Dermis blood vessel endothelial cell (primary cell): ENCODE results near the gene UPP1. TPM values are rescaled to one million over a fixed set of nuclear protein-coding genes. Genes with fewer than 3 reads are reported as not detected.
A peak's percentile ranks its signal among the peaks of the same experiment; 100 is the strongest.
"Not testable (repeated sequence)": the region's sequence is repeated elsewhere in the genome, so short reads cannot be mapped to it uniquely, and the experiment has no call there.

Experiments used
- DNase-seq: peaks from one replicate; pipeline ENCODE4 v3.0.0; 2010
- total RNA-seq: library from RNA; depleted of rRNA; stranded (reverse); fragments of >200 nt; gene quantifications from 2 replicates; pipeline ENCODE4 v1.2.3, GENCODE V29; 2014

UPP1 gene
- total RNA-seq, 1 donor from 2014 or later: 30.3 TPM

DNA sequence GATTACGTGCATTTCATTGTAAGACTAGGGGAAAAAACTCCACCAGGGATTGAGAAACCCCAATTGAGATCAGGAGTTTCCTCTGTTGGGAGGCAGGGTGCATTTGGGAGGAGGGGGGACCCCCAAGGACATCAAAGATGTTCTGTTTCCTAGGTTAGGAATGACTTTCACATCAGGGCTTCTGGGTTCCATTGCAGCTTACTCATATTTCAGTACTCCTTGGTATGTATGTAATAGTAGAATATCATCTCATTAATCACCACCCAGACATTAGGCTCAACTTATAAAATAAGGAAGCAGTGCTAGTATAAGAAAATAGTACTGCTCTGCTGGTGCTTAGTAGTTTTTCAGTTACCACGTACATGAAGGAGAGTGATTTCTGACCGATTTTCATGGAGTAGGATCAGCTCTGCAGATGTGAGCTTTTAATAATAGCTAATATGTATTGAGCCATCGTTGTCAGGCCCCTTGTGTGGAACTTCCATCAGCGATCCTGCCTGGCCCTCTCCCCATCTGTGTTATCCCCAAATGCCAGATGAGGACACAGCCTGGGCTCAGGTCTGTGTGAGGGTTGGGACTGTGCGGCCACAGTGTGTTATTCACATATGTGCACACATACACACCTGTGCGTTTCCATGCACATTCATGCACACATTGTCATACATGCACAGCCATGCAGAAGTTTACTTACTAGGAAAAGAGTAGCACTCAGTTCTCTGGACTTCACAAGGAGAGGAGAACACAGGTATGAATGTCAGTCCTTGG, 23.5 kb downstream of the UPP1 start:
- DNase-seq: no peak

- no peak for DNase-seq
Observed at GRCh38 chr7:48113275-48113674, 24.2 kb downstream of the UPP1 start.

DNA sequence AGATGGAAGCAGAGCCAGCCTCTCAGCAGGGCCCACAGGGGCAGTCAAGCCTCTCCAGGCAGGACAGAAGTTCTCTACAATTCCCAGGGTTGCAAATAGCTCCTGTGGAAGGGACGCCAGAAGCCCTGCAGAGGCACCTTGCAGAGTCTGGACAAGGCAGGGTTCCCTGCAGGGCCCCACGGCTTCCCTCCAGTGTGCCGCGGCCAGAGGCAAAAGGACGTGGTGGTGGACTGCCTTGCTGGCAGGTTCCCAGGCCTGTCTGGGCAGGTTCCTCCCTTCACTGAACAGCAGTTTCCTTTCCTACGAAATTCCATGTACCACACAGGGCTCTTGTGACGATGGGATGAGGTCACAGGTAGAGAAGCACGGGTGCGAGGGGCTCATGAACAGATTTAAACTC, 25.1 kb downstream of the UPP1 start:
- no peak for DNase-seq

GRCh38 chr7:48114589-48114988, 25.5 kb downstream of the UPP1 start:
- DNase-seq: no peak

DNA sequence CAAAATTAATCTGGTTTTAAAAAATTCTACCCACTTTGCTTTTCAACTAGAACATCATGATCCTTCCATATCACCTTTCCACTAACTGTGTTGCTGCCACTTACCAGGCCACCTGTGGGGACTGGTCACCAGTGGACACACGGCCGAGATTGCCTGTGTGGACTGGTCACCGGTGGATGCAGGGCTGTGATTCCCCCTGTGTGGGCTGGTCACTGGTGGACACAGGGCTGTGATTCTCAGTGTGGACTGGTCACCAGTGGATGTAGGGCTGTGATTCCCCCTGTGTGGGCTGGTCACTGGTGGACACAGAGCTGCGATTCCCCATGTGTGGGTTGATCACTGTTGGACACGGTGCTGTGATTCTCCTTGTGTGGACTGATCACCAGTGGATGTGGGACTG, 27.0 kb downstream of the UPP1 start:
- DNase-seq: no peak

GRCh38 chr7:48118041-48118440, 29.0 kb downstream of the UPP1 start:
- DNase-seq: no peak

DNA sequence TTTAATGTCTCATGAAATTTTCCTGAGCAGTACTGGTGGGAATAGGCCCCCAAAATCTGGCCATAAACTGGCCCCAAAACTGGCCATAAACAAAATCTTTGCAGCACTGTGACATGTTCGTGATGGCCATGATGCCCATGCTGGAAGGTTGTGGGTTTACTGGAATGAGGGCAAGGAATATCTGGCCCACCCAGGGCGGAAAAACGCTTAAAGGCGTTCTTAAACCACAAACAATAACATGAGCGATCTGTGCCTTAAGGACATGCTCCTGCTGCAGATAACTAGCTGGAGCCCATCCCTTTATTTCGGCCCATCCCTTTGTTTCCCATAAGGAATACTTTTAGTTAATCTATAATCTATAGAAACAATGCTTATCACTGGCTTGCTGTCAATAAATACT, 31.5 kb downstream of the UPP1 start:
- not testable (repeated sequence) for DNase-seq

DNA sequence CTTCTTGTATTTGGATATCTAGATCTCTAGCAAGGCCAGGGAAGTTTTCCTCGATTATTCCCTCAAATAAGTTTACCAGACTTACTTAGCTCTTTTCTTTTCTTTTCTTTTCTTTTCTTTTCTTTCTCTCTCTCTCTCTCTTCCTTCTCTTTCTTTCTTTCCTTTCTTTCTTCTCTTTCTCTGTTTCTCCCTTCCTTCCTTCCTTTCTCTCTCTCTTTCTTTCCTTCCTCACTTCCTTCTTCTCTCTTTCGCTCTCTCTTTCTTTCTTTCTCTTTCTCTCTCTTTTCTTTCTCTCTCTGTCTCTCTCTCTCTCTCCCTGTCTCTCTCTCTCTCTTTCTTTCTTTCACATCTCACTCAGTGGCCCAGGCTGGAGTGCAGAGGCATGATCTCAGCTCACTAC, 37.0 kb downstream of the UPP1 start:
- DNase-seq: no peak

DNA sequence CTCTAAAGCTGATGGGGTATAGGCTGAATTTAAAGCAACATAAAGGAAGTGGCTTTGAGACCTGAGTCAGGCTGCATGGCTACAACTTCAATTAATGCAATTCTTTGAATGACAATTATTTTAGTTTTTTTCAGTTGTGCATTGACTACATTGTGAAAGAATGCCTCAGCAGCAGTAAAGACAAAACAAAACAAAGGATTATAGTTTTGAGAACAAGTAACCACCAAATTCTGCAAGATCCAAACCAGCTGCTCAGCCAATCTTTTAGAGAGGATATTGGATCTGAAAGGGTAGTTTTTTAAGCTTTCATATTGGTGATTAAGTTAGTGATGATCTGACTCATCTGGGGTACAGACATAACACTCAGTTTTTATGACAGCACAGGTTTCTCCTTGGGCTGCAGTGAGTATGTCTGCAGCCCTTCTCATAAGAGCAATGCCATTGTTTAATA, 41.6 kb downstream of the UPP1 start:
- DNase-seq: no peak

DNA sequence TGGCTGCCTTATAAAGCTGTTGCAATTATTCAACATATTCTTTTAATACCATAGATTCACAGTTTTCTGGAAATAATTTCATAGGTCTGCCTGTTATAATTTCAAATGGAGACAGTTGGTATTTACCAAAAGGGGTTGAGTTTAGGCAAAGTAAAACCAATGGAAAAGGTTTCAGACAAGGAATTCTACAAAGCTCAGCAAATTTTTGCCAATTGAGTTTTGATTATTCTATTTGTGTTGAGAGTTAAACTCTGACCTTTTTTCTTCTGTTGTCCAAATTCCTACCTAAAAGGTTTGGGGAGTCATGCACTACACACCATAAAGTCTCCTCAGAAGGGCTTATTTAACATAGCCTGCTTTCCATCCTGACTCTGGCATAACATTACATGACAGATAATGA, 43.7 kb downstream of the UPP1 start:
- no peak for DNase-seq

- peak; percentile 47 for DNase-seq
Observed at GRCh38 chr7:48139459-48139858, 50.4 kb downstream of the UPP1 start.

DNA sequence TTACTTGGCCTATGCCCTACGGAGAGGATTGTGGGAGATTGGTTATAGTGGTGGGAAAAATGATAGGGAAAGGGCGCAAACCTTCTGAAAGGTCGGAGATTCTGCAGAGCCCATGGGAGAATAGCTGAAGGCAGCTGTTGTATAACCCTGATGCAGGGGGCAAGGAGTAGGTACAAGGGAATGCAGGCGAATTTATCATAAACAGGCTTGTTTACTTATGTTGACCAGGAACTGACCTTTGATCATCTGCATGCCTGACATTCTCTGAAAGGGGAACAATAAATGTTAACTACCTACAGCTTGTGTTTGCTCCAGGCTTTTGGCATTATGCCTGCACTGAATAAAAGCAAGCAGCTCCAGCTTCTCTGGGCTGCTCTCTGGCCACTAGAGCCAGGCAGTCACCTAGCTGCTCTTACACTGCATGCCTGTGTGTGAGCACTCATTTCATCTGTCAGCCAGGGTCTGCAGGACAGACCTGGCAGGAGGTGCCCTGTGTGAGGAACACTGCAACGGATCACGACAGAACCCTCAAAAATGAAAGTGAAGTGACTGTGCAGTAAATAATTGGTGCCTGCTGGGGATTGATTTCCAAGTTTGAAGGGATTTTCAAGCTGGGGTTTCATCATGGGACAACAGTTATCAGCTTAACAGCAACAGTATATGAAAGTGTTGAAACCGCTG, 51.1 kb downstream of the UPP1 start:
- DNase-seq: peak; percentile 83

DNA sequence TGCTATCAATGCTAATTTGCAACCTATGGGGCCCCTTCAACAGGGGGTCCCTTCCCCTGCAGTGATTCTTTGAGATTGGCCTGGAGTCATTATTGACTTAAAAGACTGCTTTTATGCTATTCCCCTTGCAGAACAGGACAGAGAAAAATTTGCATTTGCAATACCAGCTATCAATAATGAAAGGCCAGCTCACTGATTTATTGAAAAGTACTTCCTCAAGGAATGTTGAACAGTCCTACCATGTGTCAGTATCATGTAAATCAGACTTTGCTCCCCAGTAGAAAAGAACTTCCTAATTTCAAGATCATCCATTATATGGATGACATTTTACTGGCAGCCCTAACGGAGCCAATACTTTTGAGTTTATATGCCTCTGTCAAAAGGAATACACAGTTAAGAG, 52.5 kb downstream of the UPP1 start:
- DNase-seq: no peak

DNA sequence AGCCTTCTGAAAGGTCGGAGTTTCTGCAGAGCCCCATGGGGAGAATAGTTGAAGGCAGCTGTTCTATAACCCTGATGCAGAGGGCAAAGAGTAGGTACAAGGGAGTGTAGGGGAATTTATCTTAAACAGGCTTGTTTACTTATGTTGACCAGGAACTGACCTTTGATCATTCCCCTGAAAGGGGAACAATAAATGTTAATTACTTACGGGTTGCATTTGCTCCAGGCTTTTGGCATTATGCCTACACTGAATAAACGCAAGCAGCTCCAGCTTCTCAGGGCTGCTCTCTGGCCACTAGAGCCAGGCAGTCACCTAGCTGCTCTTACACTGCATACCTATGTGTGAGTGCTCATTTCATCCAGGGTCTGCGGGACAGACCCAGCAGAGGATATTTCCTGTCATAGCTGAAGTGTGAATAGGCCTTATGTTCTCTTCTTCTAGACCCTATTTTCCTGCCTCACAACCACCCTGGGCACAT, 55.3 kb downstream of the UPP1 start:
- peak; percentile 69 for DNase-seq

DNA sequence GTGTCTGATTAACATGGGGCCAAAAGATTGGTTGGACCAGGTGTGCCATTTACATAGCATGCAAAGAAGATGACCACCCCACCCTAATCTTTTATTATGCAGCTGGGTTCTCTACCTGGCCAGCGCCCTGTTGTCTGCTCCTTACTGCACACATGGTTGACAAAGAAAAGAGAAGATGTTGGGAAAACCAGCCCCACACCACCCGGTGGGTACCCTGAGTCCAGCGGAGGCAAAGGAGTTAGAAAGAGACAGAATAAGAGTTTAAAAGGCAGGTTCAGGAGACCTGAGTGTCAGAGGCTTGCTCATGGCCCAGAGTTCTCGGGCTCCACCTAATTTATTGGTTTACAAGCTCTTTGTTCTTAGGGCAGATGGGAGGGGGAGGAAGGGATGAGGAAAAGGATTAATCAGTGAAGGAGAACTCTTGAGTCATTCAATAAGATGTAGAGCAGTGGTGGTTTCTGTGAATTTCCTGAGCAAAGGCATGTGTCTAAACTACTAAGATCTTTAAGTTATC, 58.1 kb downstream of the UPP1 start:
- no peak for DNase-seq

GRCh38 chr7:48147690-48148089, 58.6 kb downstream of the UPP1 start:
- not testable (repeated sequence) for DNase-seq

DNA sequence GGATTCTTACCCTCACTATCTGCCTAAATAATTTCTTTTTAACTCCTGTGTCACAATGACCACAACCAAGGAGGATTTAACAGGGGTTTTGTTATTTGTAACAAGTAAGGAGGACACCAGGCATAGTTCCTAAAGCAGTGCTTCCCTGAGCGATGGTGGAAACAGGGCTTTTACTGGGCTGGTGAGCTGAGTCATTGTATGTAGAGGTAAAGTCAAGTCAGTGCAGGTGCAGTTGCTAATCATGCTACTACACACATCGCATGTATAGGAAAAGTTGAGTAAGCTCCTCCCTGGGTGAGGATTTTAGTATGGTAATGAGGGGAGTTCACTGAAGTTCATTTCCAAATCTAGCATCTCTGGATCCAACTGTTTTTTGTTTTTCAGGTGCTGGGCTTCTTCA, 59.2 kb downstream of the UPP1 start:
- DNase-seq: no peak

DNA sequence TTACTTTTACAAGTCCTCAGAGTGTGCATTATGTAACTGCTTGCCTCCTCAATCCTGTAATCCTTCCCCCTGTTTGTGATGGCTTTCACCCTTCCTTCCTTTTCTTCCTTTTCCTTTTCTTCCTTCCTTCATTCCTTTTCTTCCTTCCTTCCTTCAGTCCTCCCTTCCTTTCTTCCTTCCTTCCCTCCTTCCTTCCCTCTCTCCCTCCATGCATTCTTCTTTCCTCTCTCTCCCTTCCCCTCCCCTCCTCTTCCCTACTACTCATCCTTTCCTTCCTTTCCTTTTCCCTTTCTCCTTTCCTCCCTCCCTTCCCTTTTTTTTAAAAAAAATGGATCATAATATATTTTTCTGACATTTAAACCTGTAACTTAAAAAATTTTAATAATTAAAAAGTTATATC, 60.0 kb downstream of the UPP1 start:
- DNase-seq: no peak

DNA sequence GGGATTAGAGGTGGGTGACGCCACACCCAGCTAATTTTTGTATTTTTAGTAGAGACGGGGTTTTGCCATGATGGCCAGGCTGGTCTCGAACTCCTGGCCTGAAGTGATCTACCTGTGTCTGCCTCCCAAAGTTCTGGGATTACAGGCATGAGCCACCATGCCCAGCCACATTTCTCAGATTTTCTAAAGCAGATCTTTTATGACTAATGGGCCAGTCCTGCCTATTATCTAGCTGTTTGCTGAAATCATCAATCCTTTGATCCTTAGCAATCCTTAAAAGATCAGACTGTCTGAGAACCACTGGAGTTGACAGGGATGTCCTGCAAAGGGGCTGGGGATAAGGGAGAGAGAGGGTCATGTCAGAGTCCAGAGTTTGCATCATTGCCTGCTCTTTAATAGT, 61.0 kb downstream of the UPP1 start:
- no peak for DNase-seq

DNA sequence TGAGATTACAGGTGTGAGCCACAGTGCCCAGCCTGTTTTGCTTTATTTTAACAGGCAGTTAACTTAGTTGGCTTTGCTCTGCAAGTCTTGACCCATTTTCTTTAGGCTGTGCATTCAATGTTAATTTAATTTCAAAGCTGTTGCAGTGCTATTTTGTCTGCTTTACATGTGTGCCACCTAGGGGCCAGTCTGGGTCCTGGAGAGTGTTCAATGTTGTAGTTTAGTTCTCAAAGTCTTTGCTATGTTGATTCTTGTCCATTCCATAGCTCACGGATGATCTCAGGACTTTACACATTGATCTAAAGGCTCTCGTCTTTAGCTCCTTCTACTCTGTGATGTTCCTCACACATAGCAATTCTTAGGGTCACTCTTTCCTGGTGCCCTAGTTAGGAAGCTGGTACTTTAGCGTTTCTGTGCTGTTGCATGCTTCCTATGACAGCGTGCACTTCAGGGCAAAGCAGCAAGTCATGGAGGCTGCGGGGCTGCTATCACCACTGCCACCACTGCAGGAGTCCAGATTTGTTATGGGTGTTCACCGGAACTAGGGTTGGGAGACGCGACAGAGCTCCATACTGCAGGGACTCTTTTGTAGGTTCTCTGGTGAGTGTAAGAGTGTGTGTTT, 65.8 kb downstream of the UPP1 start:
- DNase-seq: peak; percentile 74
